Left lung (tissue), 10 donors: ENCODE measurements around the gene TSHZ2. TPM values are rescaled to one million over a fixed set of nuclear protein-coding genes. Genes with fewer than 3 reads are reported as not detected.

ENCODE experiments used
- ATAC-seq: fragments of 200-7000 bp; cut with Tn5 transposase; one replicate; pipeline ENCODE4 v1.9.1; 2020; ENCODE audit warnings: moderate library complexity
- DNase-seq, 4 donors: peaks; one replicate each; pipeline ENCODE4 v3.0.0-alpha.2; 2013 to 2020
- H3K27ac ChIP-seq, 2 donors: fragments of 200-600 bp; sonication (generic) in 1 of 2; one replicate each; pipeline versions ENCODE4 v1.5.0 to v1.8.0; 2020 to 2021
- H3K27me3 ChIP-seq, 2 donors: fragments of 200-600 bp; sonication (generic) in 1 of 2; one replicate each; pipeline versions ENCODE4 v1.5.0 to v1.8.0; 2020 to 2021
- H3K36me3 ChIP-seq, 2 donors: fragments of 200-600 bp; sonication (generic) in 1 of 2; one replicate each; pipeline versions ENCODE4 v1.5.0 to v1.8.0; 2020 to 2021
- H3K4me1 ChIP-seq, 2 donors: fragments of 200-600 bp; one replicate each; pipeline ENCODE4 v1.8.0; 2021
- H3K4me3 ChIP-seq, 2 donors: fragments of 200-600 bp; sonication (generic) in 1 of 2; one replicate each; pipeline versions ENCODE4 v1.5.0 to v1.8.0; 2020 to 2021; ENCODE audit warnings: mild to moderate bottlenecking in 1 of 2
- H3K9me3 ChIP-seq, 2 donors: fragments of 200-600 bp; sonication (generic) in 1 of 2; one replicate each; pipeline versions ENCODE4 v1.5.0 to v1.8.0; 2020 to 2021
- intact Hi-C, 2 donors: fragments of 100-400 bp; cut with DNase I; formaldehyde crosslinking; loops; one replicate each; pipeline versions ENCODE4 v1.11.2 to v1.14.2; 2022
- polyA plus RNA-seq, 6 donors: library from polyadenylated mRNA; unstranded; fragments of 120-200 nt; gene quantifications; one replicate each; pipeline ENCODE4 v1.2.1, GENCODE V29; 2013; ENCODE audit not compliant: insufficient read length in 6 of 6
- total RNA-seq, 2 donors: library from RNA; stranded (reverse); fragmentation: NEBNext Ultra II Directional; extraction: Animal tissue kit (Norgen Biotek cat#: 25700); gene quantifications; one replicate each; pipeline ENCODE4 v1.2.1, GENCODE V29; 2021
- TF ChIP-seq, protein P1 (sequence below), 2 donors: fragments of 200-600 bp; sonication (generic) in 1 of 2; IDR thresholded peaks; one replicate each; pipeline versions ENCODE4 v1.5.0 to v1.8.0; 2021; ENCODE audit warnings: antibody characterized with exemption in 2 of 2
- donor health status: DM: no; HTN: yes; CAD: no.
- donor health status: DM: no; HTN: no; CAD: no.

The TSHZ2 gene
- total and polyA plus RNA-seq, 8 donors, result 7.6 to 20.7 (median 13.9) TPM

GRCh38 chr20:52993076-52993475 lies 20.9 kb downstream of the TSHZ2 start:
- Histone ChIP-seq H3K27ac (no peak overlapping the region), H3K4me1 (no peaks in the 10 kb centered on the region), H3K27me3 (no peaks in the 10 kb centered on the region), H3K4me3 (no peak overlapping the region), H3K36me3 (no peaks in the 10 kb centered on the region), H3K9me3 (no peaks in the 10 kb centered on the region)
- TF ChIP-seq, protein P1, sequence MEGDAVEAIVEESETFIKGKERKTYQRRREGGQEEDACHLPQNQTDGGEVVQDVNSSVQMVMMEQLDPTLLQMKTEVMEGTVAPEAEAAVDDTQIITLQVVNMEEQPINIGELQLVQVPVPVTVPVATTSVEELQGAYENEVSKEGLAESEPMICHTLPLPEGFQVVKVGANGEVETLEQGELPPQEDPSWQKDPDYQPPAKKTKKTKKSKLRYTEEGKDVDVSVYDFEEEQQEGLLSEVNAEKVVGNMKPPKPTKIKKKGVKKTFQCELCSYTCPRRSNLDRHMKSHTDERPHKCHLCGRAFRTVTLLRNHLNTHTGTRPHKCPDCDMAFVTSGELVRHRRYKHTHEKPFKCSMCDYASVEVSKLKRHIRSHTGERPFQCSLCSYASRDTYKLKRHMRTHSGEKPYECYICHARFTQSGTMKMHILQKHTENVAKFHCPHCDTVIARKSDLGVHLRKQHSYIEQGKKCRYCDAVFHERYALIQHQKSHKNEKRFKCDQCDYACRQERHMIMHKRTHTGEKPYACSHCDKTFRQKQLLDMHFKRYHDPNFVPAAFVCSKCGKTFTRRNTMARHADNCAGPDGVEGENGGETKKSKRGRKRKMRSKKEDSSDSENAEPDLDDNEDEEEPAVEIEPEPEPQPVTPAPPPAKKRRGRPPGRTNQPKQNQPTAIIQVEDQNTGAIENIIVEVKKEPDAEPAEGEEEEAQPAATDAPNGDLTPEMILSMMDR (IDR thresholded peaks at IDR 0.05), result no peak
- ATAC-seq (no peak), DNase-seq (no peak)
- intact Hi-C loops, result no loop called here

GRCh38 chr20:52994184-52994970 lies 22.2 kb downstream of the TSHZ2 start:
- Histone ChIP-seq H3K27ac (no peak overlapping the region), H3K9me3 (no peaks in the 10 kb centered on the region), H3K36me3 (no peaks in the 10 kb centered on the region), H3K27me3 (no peaks in the 10 kb centered on the region), H3K4me3 (no peak overlapping the region), H3K4me1 (no peaks in the 10 kb centered on the region)
- ATAC-seq (no peak), DNase-seq (no peak)
- TF ChIP-seq, protein P1 (IDR thresholded peaks at IDR 0.05), result no peak
- intact Hi-C loops, result no loop called here

DNA sequence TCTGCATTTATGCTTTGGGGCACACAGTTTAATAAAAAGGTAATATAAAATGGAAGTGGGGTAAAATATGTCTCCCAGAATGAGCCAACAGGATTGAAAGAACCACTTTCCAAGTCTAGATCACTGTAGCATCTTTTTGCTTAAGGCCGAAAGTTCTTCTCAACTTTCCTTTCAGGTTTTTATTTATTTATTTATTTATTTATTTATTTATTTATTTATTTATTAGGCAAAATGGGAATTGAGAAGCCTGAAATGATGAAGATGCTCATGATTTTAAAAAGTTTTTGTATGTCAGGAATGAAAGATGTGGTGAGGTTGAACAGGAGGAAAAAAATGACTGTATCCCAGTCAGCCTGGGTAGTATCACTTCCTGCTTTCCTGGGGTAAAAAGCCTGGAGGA lies 24.0 kb downstream of the TSHZ2 start:
- H3K9me3 ChIP-seq, result no peaks in the 10 kb centered on the region
- TF ChIP-seq, protein P1 (IDR thresholded peaks at IDR 0.05), result no peak
- ATAC-seq (no peak), DNase-seq (no peak)
- no peak overlapping the region for H3K27ac ChIP-seq
- H3K4me1 ChIP-seq, result no peaks in the 10 kb centered on the region
- intact Hi-C loops, result no loop called here
- no peak overlapping the region for H3K4me3 ChIP-seq
- H3K27me3 ChIP-seq, result no peaks in the 10 kb centered on the region
- H3K36me3 ChIP-seq, result no peaks in the 10 kb centered on the region

DNA sequence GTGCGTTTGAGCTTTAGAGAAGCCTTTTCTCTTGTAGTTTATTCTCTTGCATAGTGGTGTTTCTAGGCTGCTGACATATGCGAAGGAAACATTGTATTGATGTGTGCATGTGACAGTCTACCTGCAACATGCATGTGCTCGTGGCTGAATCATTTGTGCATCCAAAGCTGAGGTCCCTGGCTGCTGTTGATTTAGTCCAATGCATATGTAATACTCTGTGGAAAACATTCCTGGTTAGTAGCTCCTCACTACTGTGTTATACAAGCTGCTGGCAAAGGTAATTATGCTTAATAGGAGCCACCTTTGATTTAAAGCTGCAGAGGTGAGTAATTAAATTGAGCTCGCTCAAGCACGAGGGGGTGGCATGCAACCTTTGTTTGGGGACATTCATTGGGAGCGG lies 24.5 kb downstream of the TSHZ2 start:
- no peaks in the 10 kb centered on the region for H3K27me3 ChIP-seq
- H3K27ac ChIP-seq, result no peak overlapping the region
- no peak for ATAC-seq
- no peaks in the 10 kb centered on the region for H3K4me1 ChIP-seq
- intact Hi-C loops, result no loop called here
- no peak for DNase-seq
- H3K4me3 ChIP-seq, result no peak overlapping the region
- TF ChIP-seq, protein P1 (IDR thresholded peaks at IDR 0.05), result no peak
- no peaks in the 10 kb centered on the region for H3K9me3 ChIP-seq
- no peaks in the 10 kb centered on the region for H3K36me3 ChIP-seq

GRCh38 chr20:52998268-52998667 lies 26.1 kb downstream of the TSHZ2 start:
- Histone ChIP-seq H3K4me1 (no peaks in the 10 kb centered on the region), H3K4me3 (no peak overlapping the region), H3K9me3 (no peaks in the 10 kb centered on the region), H3K27ac (no peak overlapping the region), H3K36me3 (no peaks in the 10 kb centered on the region), H3K27me3 (no peaks in the 10 kb centered on the region)
- TF ChIP-seq, protein P1 (IDR thresholded peaks at IDR 0.05), result no peak
- ATAC-seq, result no peak
- DNase-seq, result no peak
- intact Hi-C loops, result no loop called here
